ENCODE data around the gene DBN1.
"Not testable (repeated sequence)": the region's sequence is repeated elsewhere in the genome, so short reads cannot be mapped to it uniquely, and the experiment has no call there.

DBN1 gene

GRCh38 chr5:177427211-177427822, 46.1 kb downstream of the DBN1 start:
- DNase-seq = no peak

GRCh38 chr5:177426566-177427210, 46.7 kb downstream of the DBN1 start, which contains the start of gene GRK6:
GRK6 (plus strand) TSS chr5:177426676; CDS start chr5:177426846, 170 bp downstream.
- no peak for DNase-seq

- peak; percentile 98 to 100 for DNase-seq
These were observed 47.5 kb downstream of the DBN1 start for GRCh38 chr5:177425801-177426565.

- DNase-seq = no peak
These were observed 48.1 kb downstream of the DBN1 start for GRCh38 chr5:177425196-177425800.

GRCh38 chr5:177423671-177424070, 49.8 kb downstream of the DBN1 start:
- DNase-seq = no peak

- DNase-seq = no peak
These were observed 52.2 kb downstream of the DBN1 start for GRCh38 chr5:177421062-177421798.

- not testable (repeated sequence) for DNase-seq
These were observed 53.0 kb downstream of the DBN1 start for GRCh38 chr5:177420472-177420871.

GRCh38 chr5:177419046-177419445, 54.4 kb downstream of the DBN1 start:
- DNase-seq = no peak

- not testable (repeated sequence) for DNase-seq
These were observed 56.4 kb downstream of the DBN1 start for GRCh38 chr5:177417081-177417480.

GRCh38 chr5:177414481-177414880, 59.0 kb downstream of the DBN1 start:
- no peak for DNase-seq

GRCh38 chr5:177412603-177413233, 60.7 kb downstream of the DBN1 start:
- DNase-seq = peak in 1 of 2 donors; percentile 12

GRCh38 chr5:177410575-177410974, 62.9 kb downstream of the DBN1 start:
- no peak for DNase-seq

- DNase-seq = no peak
These were observed 64.2 kb downstream of the DBN1 start, which contains the start of gene F12 for GRCh38 chr5:177409043-177409801. F12 (minus strand) TSS chr5:177409564; CDS start chr5:177409527, 37 bp downstream.

All from bone marrow (tissue), 2 donors.